Measurements from ENCODE around the gene SIRPB2.

Gene SIRPB2

DNA sequence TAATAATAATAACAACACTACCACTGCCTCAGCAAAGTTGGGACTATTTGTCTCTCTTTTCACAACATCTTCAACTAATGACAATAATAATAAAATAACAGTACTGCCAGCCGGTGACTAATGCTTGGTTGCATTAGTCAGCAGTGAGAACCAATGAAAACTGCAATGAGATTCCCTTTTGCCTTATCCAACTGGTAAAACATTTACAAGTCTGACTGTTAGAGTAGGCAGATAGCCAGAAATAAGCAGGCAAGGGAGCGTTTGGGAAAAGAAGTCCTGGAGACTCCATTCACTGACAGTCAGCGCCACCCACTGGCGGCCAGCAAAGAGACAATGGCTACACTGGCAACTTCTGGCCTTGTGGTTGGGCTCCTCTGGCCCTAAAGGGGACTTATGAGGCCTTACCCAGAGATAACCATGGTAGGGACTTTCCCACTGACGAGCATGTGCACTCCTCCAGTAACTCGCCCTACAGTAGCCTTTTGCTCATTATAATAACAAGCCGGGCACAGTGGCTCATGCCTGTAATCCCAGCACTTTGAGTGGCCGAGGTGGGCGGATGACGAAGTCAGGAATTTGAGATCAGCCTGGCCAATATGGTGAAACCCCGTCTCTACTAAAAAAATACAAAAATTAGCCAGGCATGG, 21.2 kb downstream of the SIRPB2 start:
- DNase-seq = peak; percentile 29

DNA sequence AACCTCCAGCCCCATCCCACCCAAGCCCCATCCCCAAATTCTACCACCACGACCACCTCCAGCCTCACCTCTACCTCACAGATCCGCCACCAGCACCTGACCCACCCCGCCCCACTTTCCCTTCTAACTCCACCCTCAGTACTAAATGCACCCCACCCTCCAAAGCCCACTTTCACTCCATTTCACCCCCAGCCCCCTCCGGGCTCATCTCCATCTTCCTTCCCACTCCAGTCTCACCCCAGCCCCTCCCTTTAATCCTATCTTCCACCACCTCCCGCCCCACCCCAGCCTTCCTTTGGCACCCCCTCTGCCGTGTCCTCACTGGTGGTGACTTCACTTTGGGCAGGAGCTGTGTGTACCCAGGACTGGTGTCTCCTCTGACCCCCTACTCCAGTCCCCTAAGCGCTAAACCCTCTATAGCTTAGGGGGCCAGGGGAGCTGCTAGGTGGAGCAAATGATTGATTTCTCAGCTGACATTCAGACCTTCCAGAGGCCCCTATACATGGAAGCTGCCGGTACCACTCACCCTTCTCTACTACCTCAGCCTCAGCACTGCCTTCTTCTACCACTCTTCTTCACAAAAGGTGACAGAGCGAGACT, 21.8 kb downstream of the SIRPB2 start:
- no peak for DNase-seq

DNA sequence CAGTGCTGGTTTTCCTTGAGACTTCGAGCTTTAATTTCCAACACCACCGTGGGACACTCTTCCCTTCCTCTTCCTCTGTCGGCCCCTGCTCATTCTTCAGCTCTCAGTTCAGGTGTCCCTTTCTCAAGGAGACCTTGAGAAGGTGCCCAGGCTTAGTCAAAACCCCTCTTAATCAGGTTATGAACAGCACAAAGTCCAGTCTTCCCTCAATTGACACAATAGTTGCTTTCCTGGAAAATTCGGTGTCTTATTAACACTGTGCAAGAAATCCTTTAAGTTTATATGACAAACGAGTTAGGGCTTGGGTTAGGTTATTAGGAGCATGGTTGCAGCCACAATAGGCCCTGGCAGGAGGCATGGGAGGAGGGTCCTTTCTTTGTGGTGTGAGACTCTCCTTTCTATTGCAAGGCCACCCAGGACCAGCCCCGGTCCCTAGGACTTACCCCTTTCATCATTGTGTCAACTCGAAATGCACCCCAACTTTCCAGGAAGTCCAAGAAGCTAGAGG, 23.0 kb downstream of the SIRPB2 start:
- DNase-seq = no peak

DNA sequence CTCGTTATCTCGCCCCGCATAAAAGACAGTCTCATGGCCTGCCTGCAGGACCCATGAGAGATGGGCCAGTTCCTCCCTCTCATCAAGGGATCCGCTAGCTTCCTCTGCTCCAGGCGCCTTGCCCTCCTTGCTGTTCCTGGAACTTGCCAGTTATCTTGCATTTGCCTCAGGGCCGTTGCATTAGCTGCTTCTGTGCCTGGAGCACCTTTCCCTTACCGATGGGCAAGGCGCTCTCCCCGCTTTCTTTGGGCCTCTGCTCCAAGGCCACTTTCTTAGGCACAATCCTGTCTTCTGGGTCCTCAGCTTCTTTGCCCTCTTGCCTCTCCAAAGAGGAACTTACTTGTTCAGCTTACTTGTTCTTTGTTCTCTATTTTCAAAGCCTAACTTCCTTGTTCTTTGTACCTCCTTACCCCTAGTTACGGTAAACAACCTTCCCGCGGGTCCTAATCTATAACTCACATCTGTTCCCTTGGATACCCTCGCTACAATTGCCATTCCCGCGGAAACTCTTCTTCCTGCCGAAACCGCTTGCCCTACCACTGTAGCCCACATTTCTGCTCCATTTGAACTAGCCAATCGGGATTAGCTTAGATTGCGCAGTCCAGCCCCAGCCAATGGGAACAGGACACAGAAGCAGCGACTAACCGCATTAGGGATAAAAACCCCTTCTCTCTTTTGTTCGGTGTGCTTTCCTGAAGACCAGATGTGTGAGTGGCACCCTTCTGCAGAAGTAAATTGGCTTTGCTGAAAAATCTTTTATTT, 23.7 kb downstream of the SIRPB2 start:
- peak; percentile 4 for DNase-seq

DNA sequence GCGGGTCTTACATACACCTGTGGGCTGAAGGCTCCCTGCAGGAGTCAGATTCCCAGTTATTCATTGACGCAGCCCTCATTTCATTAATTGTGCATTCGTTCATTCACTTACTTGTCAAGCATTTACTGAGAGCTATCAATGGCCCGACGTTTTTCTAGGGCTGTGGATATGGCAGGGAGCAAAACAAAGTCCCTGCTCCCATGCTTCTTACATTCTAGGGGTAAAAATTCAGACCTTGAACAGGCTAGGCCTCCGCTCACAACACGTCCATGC, 24.2 kb downstream of the SIRPB2 start:
- no peak for DNase-seq

DNA sequence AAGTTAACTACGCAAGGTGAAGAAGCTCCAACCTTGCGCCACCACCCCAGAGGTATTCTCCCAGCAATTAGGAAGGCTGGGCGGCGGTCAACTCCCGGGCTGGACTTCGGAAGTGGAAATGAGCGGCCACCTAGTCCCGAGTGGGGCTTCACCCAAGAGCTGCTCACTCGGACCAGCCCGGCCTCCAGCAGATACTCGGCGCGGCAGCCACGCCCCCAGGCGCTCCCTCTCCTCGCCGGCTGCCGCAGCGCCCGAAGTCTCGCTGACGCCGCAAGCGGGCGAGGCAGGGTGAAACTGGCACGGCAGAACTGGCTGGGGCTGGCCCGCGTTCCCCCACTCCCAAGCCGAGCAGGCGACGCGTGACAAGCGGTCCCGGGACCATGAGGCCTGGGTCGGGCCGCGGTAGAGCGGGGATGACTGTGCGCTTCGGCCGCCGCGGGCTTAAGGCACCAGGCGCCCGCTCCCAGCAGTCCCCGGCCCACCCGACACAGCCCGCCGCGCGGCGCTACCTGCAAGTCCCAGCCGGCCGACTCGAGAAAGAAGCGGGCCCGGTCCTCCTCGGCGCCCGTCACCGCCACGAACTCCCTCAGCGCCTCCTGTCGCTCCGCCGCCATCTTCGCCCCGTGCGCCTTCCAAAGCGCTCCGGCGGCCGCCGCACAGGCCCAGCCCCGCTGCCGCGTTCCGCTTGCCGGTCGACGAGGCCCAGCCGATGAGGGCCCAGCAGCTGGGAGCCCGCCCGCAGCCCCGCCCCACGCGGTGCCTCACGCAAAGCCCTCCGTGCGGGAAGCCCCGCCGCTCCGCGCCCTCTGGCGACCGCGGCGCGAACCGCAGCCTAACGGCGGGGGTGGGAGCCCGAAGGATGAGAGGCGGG, 24.8 kb downstream of the SIRPB2 start, which contains the start of gene NSFL1C:
Gene NSFL1C, minus strand, starts transcription at position 639 of the 871 bp plus-strand sequence. Its CDS starts 25 bp downstream, at position 614.
- peak; percentile 97 for DNase-seq

DNA sequence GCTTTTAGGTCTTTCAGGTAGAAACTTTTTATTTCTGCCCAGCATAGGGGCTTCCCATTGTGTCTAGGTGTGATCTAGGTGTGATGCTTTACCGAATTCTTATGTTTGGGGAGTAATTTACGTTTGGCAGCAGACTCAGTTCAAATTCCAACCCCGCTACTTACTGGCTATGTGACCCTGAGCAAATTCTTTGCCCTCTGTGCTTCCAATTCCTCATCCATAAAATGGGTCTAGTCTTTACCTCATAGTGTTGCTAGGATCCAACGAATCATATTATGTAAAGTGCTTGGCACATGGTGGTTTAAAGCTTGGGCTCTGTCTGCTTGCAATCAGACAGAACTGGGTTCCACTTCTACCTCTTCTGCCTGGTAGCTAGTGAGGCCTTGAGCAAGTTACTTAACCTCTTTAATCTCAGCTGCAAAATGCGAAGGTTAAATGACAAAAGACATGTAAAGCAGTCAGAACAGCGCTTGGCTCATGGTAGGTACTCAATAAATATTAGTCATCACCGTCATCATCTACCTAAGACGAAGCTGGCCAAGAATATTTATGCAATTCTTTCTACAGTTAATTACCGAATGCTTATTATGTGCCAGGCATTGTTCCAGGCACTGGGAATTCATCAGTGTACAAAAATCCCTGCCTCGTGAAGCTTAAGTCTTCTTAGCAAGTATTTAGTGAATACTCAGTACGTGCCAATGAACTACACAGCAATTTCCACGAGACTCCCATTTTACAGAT, 25.6 kb downstream of the SIRPB2 start:
- DNase-seq = no peak

DNA sequence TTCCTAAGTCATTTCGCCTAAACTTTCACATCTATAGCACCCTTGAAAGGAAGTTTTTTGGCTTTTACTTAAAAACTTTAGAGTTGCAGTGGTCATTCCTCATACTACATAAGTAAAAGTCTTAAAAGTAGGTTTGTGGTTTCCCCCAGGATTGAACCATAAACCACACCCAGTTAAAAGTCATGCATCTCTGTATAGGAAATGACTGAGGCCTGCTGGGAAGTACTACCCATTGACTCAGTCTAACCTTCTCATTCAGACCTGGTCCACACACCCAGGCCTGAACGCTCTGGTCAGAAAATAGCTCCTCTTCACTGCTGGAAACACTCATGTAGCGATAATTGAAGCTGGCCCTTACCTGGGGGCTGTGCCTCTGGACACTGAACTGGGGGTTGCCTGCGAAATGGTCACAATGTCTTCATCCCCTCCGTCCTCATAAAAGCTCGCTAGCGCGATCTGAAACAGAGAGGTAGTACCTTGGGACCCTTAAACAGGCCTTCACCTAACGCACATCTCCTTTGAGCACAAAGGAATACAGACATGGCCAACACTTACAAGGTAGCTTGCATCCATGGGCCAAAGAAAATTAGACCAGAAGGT, 27.1 kb downstream of the SIRPB2 start:
- no peak for DNase-seq

DNA sequence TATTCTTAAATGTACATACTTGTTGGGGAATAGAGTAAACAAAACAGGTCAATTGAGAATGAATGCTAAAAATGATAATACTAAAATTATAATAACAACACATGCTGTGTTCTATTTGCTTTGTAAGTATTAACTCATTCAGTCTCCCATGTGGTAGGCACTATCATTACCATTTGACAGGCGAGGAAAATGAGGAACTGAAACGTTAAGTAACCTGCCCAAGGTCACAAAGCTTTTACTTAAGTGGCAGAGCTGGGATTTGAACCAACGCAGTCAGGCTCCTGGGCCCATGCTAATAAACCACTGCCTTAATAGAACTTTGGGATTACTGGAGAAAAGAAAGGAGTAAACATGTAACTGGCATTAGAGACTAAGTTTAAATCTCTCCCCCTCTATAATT, 28.4 kb downstream of the SIRPB2 start:
- DNase-seq = no peak

DNA sequence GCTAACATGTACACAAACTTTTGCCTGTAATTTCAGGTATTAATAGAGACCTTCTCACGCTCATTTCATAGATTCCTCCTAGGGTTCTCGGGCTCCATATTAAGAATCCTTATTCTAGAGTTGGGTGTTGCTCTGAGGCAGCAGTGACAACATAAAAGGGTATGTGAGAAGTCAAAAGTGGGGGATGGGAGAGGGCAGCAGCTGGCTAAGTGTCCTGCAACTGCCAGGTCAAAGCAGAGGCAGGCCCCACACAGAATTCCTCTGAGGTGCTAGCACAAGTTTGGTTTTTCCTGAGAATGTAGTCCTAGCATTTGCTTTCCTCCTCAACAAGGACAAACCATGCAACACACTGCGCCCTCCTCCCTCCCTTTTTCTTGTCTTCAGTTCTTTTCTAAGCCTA, 29.2 kb downstream of the SIRPB2 start:
- DNase-seq = no peak

DNA sequence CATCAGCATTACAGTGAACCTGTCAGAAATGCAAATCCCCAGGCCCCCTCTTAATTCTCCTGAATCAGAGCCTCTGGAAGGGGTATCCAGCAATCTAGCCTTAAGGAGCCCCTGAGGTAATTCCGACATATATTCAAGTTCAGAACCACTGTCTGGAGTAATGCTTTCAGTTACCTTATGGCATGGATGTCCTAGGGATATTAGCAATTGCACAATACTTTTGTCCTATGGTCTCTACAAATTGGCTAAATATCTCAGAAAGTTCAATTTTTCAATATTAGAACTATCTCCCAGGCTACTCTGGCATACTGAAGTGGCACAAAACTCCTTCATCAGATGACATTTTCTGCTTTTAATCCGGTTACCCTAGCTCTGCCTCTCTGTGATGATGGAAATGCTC, 30.9 kb downstream of the SIRPB2 start:
- DNase-seq = no peak

DNA sequence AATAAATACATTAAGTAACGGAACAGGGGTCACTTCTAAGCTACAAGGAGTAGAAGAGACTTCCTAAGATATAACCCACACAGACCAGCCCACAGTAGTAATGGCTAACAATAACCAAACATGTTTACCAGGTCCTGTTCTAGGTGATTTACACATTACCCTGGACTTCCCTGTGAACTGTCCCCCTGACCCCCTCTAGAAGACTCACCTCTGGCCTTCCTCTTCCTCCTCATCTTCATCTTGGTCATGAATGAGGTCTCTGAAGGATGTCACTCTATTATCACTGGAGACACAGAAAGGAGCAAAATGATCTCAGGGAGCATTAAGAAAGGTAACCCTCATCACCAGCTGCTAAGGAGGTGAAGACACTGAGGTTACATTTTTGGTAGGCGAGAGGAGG, 33.2 kb downstream of the SIRPB2 start:
- no peak for DNase-seq

DNA sequence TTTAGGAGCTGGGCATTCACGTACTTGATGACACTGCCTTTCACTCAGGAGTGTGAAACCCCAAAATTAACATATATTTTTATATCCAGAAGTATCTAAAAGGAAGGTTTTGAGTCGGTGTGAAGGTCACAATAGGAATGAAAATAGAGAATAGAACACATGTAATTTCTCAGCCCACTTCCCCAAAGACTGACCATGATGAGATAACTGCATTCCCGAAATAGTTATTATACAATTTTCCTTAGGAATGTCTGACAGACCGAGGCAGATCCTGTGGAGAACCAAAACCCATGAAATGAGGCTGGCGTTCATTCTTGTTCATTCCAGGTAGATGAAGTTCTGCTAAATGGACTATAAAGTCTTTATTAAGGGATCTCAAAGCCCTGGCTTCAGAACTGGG, 34.9 kb downstream of the SIRPB2 start:
- no peak for DNase-seq

DNA sequence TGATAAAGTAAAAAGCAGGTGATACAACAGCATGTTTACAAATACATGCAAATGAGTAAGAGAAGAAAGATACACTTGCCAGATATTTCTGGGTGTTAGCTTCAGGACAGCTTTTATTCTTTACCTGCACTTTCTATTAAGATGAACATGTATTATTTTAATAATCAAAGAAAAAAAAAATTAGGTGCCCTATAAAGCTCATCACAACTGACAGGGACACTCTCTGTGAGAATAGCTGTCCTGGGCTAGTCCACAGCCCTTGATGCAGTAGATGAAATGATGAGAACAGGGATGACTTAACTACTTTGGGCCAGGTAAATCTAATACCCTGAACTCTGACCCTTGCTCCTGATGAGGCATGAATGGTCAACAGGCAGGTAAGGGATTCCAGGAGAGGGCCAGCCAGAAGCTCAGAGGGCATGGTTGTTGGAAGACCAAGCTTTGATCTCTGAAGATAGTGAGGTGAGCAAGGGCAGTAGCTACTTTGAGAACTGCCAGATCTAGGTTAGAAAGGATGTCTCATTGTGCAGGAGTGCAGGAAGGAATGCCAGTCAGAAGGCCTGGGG, 40.2 kb downstream of the SIRPB2 start:
- no peak for DNase-seq

DNA sequence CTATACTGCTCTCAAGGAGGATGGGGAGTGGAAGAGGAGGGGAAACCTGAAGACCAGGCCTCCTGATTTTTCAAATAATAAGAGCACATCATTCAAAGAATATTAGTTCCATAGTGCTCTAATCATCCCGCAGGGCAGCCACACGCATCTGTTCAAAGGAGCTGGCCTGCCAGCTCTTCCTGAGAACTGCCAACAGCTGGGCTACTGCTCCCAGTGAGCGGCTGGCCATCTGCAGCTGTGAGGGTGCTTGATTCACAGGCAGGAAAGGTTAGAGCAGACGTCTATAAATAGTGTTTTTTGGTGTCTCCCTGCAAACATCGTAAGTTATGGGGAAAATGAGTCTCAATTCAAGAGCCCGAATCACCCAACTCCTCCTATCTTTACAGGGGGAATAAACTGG, 41.9 kb downstream of the SIRPB2 start:
- DNase-seq = no peak

DNA sequence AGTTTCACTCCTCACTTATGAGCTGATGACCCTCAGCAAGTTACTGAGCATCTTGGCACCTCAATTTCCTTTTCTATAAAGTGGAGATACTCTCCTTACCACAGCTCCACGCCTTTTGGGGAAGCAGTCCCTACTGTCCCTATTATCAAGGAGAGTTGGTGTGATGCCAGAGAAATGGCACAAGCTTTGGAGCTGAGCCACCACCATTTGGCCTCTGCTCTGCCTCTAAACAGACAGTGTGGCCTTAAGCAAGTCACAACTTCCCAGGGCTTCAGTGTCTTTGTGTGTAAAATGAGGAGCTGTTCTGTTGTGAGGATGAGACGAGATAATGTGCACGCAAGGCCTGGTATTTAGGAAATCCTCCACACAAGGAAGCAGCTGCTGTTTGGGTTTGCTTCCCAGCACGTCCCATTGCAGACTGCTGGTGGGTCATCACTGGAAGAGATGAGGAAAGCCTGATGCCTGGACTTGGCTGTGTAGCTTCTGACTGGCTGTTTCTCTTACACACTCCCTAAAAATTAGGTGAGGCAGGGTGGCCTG, 43.1 kb downstream of the SIRPB2 start:
- no peak for DNase-seq

DNA sequence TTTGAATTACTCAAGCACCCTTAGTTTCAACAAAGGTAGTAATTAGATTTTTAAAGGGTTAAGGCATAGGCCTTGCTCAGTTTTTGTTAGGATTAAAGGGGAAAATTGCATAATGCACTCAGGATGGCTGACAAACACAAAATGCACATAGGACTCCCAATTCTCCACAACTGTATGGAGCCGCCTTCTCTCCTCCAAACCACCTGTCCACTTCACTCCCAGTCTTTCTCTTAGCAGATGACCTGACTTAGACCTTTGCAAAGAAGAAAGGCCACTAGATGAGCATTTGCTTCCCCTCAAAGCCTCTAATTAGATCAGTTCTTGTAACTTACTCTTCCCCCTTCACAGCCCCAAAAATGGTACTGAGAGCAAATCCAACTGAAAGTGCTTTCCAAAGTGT, 44.7 kb downstream of the SIRPB2 start:
- DNase-seq = no peak

DNA sequence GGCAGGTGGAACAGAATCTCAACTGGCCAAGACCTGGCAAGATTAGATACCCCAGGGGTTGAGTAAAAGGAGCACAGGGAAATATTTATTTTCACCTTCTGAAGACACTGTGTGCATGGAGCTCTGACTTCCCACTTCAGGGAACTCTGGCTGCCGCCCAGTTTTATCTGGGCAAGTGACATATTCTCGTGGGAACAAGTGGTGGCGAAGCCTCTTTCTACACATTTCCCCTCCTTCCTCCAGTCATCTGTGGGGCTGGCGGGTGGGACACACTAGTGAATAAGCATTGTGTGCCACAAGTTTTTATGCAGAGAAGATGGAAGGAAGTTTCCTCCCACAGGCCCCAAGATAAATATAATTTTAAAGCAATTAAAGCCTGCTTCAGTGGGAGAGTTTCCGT, 48.1 kb downstream of the SIRPB2 start:
- DNase-seq = no peak

DNA sequence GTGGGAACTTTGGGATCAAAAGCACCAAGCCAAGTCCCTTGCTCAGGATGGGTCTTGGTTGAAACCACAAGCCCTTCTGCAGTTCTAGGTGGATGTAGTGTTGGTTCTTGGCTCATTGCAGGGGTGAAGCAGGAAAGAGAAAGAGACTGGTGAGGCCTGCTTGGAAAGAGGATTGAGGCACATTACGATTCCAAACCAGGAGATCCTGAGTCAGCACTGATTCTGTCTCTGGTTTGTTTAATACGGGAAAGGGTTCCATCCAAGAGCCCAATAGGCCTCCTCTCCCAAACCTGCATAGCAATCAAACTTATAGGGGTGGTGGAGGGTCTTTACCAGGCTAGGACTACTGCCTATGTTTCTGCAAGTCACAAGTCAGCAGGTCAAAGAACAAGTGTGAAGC, 48.9 kb downstream of the SIRPB2 start:
- DNase-seq = no peak

DNA sequence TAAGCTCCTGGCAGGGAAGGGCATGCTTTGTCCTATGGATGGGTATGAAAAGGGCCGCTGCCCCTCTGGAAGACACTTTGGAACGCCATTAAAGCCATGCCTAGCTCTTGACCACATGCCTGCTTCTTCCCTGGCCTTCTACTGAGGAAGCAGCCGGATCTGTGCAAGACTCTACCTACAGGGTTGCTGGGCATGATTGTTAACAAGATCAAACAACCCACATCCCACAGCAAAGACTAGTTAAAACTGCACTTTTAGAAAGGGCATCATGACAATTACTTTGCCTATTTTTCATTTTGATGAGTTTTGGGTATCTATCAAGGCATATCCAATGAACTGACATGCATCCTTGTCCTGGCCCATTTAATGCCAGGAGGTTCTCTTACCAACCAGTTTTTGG, 50.1 kb downstream of the SIRPB2 start:
- no peak for DNase-seq

DNA sequence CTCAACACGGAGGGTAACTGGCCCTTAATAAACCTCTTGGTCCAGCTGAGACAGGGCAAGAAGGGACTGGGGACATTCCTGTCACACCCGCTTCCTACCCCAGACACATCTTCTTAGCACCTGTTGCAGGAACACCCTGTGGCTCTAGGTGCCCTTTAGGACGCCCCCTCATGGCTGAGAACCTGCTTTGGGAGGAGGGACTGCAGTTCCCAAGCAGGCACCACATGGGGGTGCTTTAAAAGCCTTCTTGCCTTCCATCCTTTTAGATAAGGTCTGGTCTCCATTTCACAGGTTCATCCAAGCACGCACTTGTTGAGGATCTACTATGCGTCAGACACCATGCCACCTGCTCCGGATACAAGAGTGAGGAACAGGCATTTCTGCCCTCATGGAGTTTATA, 51.2 kb downstream of the SIRPB2 start:
- DNase-seq = no peak

DNA sequence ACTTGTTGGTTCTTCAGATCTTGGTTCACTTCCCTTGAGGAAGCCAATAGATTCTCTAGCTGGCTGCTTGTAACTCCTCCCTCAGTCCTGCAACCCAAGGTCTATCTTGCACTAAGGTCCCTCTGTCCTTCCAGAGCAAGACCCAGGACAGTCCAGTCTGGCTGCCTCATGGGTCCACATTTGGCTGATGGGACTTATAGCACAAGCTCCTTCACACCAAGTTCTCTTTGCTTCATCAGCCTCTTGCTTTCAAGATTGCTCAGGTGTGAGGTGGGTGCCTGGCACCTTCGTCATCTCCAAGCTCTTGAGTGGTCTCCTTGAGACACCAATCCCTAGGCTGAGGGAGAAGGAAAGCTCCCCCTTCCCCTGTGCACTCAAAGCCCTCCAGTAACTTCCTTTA, 52.9 kb downstream of the SIRPB2 start:
- no peak for DNase-seq

Data from retina (tissue), 1 donor.